GM19239 (cell line): ENCODE data around the gene RPL29.
"Not testable (repeated sequence)": the region's sequence is repeated elsewhere in the genome, so short reads cannot be mapped to it uniquely, and the experiment has no call there.

Source experiments
- DNase-seq: peaks from one replicate; pipeline ENCODE4 v3.0.0; 2011; ENCODE audit warnings: low spot score; ENCODE audit not compliant: insufficient read length
- FAIRE-seq: peaks from 2 replicates; lab custom pipeline; 2011; peaks lifted over from hg19 to GRCh38; lab: Jason Lieb, UNC

Gene RPL29

GRCh38 chr3:52010431-52010830 is 14.7 kb upstream of the RPL29 start:
- DNase-seq: no peak
- no peak for FAIRE-seq

GRCh38 chr3:52007291-52007690 is 11.6 kb upstream of the RPL29 start:
- DNase-seq: no peak
- FAIRE-seq: no peak

- FAIRE-seq (no peak), DNase-seq (no peak)
Measured at GRCh38 chr3:52006820-52007133, 11.1 kb upstream of the RPL29 start.

- FAIRE-seq (no peak), DNase-seq (no peak)
Measured at GRCh38 chr3:52006017-52006819, 10.5 kb upstream of the RPL29 start.

DNA sequence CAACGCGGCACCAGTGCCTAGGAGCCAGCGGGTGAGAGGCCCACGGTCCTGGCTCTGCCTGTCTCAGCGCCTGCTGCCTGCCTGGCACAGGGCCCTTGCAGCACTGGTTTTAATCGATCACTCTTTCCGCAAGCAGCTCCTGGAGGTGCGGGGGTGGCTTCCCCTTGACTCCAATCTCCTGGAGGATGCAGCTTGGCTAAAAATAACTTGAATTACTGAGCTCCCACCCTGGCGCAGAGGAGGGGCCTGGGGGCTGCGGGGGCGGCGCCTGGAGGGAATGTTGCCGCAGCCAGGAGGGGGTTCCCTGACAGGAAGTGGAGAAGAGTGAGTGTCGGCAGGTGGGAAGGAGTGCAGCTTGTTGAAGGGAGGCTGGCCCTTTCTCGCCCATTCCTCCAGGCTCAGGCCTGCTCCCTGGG is 9.9 kb upstream of the RPL29 start:
- FAIRE-seq (no peak), DNase-seq (no peak)

GRCh38 chr3:52004906-52005395 is 9.3 kb upstream of the RPL29 start:
- no peak for DNase-seq
- no peak for FAIRE-seq

GRCh38 chr3:52004163-52004787 is 8.6 kb upstream of the RPL29 start:
- FAIRE-seq: no peak
- DNase-seq: no peak

- DNase-seq (no peak), FAIRE-seq (no peak)
Measured at GRCh38 chr3:52002748-52003147, 7.1 kb upstream of the RPL29 start.

DNA sequence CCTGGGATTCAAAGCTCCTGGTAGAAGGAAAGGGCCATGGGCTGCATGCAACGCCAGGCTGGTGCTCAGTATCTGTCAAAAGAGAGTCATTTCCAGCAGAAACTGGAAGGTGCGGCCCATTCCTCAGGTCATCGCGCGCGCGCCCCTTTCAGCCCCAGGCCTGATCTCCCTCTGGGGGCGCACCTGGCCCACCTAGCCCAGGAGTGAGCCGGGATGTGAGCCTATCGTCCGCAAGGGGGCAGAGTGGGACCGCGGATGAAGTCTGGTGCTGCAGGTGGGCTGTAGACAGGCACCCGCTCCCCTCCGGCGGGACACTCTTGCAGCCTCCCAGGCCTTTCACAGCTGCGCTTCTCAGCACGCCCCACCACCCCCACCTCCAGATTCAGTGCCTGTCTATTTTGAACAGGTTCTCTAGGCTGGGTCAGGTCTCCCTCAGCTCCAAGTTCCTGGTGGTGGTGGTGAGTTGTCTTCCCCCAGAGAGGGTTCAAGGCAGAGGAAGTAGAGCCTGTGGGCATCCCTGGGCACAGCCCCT is 5.8 kb upstream of the RPL29 start:
- FAIRE-seq: peak; percentile 87
- peak; percentile 93 for DNase-seq

DNA sequence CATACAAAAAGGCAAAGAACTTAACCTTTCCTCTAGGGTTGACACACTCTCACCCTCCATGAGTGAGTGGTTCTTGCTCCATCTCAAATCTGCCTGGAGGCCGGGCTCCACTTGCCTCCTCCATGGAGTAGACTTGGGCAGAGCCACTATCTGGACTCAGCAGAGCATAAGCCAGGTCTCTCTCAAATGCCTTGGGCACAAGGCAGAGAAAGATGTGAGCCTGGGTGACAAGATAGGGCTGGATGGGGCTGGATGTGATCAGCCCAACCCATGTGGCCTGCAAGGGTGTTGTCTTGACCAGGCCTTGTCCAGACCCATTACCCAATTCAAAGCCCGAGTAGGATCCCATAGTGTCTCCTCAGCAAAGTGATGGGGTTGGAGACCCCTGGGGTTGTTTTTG is 4.2 kb upstream of the RPL29 start:
- DNase-seq: no peak
- no peak for FAIRE-seq

DNA sequence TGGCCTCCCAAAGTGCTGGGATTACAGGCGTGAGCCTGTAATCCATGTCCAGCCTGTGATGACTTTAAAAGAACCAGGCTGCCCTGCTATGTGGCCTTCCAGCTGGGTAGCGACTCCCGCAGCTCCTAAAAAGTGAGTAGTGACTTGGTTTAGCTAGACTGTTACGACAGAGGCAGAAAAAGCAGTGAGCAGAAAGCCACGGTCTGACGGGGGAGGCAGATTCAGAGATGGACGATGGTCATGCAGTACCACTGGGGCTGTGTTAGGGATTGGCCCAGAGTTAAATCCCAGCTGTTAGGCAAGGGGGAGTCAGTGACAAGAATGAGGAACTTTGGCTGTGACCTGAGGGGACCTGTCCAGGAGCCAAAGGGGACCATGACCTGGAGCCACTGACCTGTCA is 3.1 kb upstream of the RPL29 start:
- DNase-seq (no peak), FAIRE-seq (no peak)

DNA sequence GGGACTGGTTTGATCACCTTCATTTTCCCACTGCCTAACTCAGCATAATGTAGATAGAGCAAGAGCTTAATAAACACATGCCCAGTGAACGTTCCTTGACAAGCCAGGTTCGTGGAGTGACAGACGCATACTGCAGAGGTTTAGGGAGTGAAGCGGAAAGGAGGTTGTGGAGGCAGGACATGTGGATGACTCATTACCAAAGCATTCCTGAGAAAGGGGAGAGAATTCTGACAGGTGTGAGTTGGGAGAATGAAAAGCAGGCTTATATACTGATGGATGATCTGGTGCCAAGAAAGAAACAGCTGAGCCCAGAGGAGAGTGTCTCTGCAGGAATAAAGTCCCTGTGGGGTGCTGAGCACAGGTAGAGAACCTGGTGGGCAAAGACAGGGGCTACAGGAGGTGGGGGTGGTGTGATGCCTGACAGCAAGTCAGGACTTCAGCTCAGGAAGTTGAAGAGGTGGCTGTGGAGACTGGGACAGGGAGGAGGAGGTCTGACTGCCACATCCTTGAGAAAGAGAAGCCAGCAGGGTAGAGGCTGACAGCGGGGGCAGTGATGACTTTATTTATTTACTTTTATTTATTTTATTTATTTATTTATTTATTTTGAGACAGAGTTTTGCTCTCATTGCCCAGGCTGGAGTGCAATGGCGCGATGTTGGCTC is 2.4 kb upstream of the RPL29 start:
- DNase-seq: no peak
- no peak for FAIRE-seq

- DNase-seq: no peak
- FAIRE-seq: no peak
Measured at GRCh38 chr3:51997172-51997571, 1.5 kb upstream of the RPL29 start.

GRCh38 chr3:51994530-51994929 is 1.2 kb downstream of the RPL29 start:
- DNase-seq: no peak
- no peak for FAIRE-seq

DNA sequence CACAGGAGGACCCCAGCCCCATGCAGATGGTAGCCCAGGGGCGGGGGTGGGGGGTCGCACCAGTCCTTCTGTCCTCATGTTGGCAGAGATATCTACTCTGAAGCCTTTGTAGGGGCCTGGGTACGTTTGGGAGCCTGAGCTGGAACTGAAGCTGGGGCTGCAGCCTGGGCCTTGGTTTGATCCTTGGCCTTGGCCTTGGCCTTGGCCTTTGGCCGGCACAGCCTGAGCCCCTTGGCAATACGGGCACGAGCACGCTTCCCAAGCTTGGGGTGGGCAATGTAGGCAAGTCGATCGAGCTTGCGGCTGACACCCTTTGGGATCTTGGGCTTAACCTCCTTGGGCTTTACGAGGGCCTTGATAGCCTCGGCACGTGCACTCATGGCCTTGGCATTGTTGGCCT is 2.0 kb downstream of the RPL29 start:
- not testable (repeated sequence) for DNase-seq, FAIRE-seq

GRCh38 chr3:51992017-51992682 is 3.5 kb downstream of the RPL29 start:
- FAIRE-seq: no peak

GRCh38 chr3:51990501-51990971 is 5.2 kb downstream of the RPL29 start:
- DNase-seq, FAIRE-seq: not testable (repeated sequence)

More at GRCh38 chr3:51992017-51992682, 3.5 kb downstream of the RPL29 start:
- no peak for DNase-seq

- no peak for FAIRE-seq
Measured at GRCh38 chr3:51988286-51989146, 7.2 kb downstream of the RPL29 start.

GRCh38 chr3:51987568-51987967 is 8.1 kb downstream of the RPL29 start:
- DNase-seq: no peak
- no peak for FAIRE-seq

More at GRCh38 chr3:51988286-51989146, 7.2 kb downstream of the RPL29 start:
- DNase-seq: no peak
